Glutamatergic neuron (in vitro differentiated cells): ENCODE data around the gene ABHD11. TPM values are rescaled to one million over a fixed set of nuclear protein-coding genes. Genes with fewer than 3 reads are reported as not detected.

Experiments
- DNase-seq: peaks from one replicate; pipeline ENCODE4 v3.0.0; 2022
- H3K27ac Mint-ChIP-seq: one replicate; pipeline ENCODE4 v1.8.0; 2020; ENCODE audit warnings: mild to moderate bottlenecking, mixed read lengths, inconsistent platforms; ENCODE audit not compliant: unreplicated experiment
- H3K27me3 Mint-ChIP-seq: one replicate; pipeline ENCODE4 v1.8.0; 2020; ENCODE audit warnings: mild to moderate bottlenecking, moderate library complexity, mixed read lengths, inconsistent platforms; ENCODE audit not compliant: unreplicated experiment
- H3K36me3 Mint-ChIP-seq: one replicate; pipeline ENCODE4 v1.8.0; 2020; ENCODE audit warnings: mild to moderate bottlenecking, mixed read lengths, inconsistent platforms; ENCODE audit not compliant: unreplicated experiment
- H3K4me1 Mint-ChIP-seq: one replicate; pipeline ENCODE4 v1.8.0; 2020; ENCODE audit warnings: mild to moderate bottlenecking, low read depth, mixed read lengths, inconsistent platforms; ENCODE audit not compliant: unreplicated experiment
- H3K4me3 Mint-ChIP-seq: one replicate; pipeline ENCODE4 v1.8.0; 2020; ENCODE audit warnings: mild to moderate bottlenecking, mixed read lengths, inconsistent platforms; ENCODE audit not compliant: unreplicated experiment
- H3K9me3 Mint-ChIP-seq: one replicate; pipeline ENCODE4 v1.8.0; 2020; ENCODE audit warnings: mild to moderate bottlenecking, moderate library complexity, mixed read lengths, inconsistent platforms; ENCODE audit not compliant: unreplicated experiment
- CTCF ChIP-seq: fragments of 200-600 bp; sonication (generic); IDR thresholded peaks from one replicate; pipeline ENCODE4 v1.5.0; 2021; ENCODE audit not compliant: partially characterized antibody, unreplicated experiment
- microRNA-seq: library from miRNA; unstranded; fragments of <30 nt; microRNA quantifications from one replicate; pipeline ENCODE4, GENCODE V29; 2020; ENCODE audit not compliant: unreplicated experiment
- total RNA-seq: library from RNA; stranded (reverse); fragmentation: NEBNext Ultra II Directional; extraction: Animal tissue kit (Norgen Biotek cat#: 25700); gene quantifications from one replicate; pipeline ENCODE4 v1.2.1, GENCODE V29; 2021; ENCODE audit not compliant: unreplicated experiment

The ABHD11 gene
- total RNA-seq, 1 donor from 2014 or later: 13.9 TPM

GRCh38 chr7:73698410-73698809 lies 40.2 kb downstream of the ABHD11 start:
- H3K9me3 Mint-ChIP-seq: peaks cover 11% of the 10 kb centered on the region
- peaks cover 14% of the 10 kb centered on the region for H3K4me1 Mint-ChIP-seq
- H3K27me3 Mint-ChIP-seq: peaks cover 6% of the 10 kb centered on the region
- no peak overlapping the region for H3K4me3 Mint-ChIP-seq
- H3K27ac Mint-ChIP-seq: no peak overlapping the region
- no peak for TF ChIP-seq CTCF
- peaks cover 3% of the 10 kb centered on the region for H3K36me3 Mint-ChIP-seq
- DNase-seq: no peak

- peaks cover 2% of the 10 kb centered on the region for H3K27me3 Mint-ChIP-seq
- H3K4me3 Mint-ChIP-seq: no peak overlapping the region
- H3K27ac Mint-ChIP-seq: no peak overlapping the region
- H3K9me3 Mint-ChIP-seq: peaks cover 7% of the 10 kb centered on the region
- DNase-seq: no peak
- peaks cover 3% of the 10 kb centered on the region for H3K36me3 Mint-ChIP-seq
- H3K4me1 Mint-ChIP-seq: peaks cover 9% of the 10 kb centered on the region
- TF ChIP-seq CTCF: no peak
These were observed 42.2 kb downstream of the ABHD11 start for GRCh38 chr7:73696372-73696771.

GRCh38 chr7:73690646-73691045 lies 48.0 kb downstream of the ABHD11 start:
- Mint-ChIP-seq H3K27me3 (peaks cover 5% of the 10 kb centered on the region), H3K4me1 (no peaks in the 10 kb centered on the region), H3K27ac (no peak overlapping the region), H3K4me3 (no peak overlapping the region), H3K9me3 (peaks cover 5% of the 10 kb centered on the region), H3K36me3 (peaks cover 3% of the 10 kb centered on the region)
- no peak for TF ChIP-seq CTCF
- DNase-seq: no peak

GRCh38 chr7:73688288-73688687 lies 50.3 kb downstream of the ABHD11 start:
- no peaks in the 10 kb centered on the region for H3K36me3 Mint-ChIP-seq
- TF ChIP-seq CTCF: no peak
- no peak overlapping the region for H3K4me3 Mint-ChIP-seq
- peaks cover 5% of the 10 kb centered on the region for H3K27me3 Mint-ChIP-seq
- H3K27ac Mint-ChIP-seq: no peak overlapping the region
- no peak for DNase-seq
- peaks cover 8% of the 10 kb centered on the region for H3K9me3 Mint-ChIP-seq
- peaks cover 2% of the 10 kb centered on the region for H3K4me1 Mint-ChIP-seq

Small RNA genes lying within 50 kb of the gene (microRNA-seq; reads per million reads assigned to microRNA genes)
- gene MIR4284: not detected

Other genes starting within 250 kb of the ABHD11 start
- gene BAZ1B, start 216.5 kb downstream of the ABHD11 start, total RNA-seq: 108 TPM
- 34.0 TPM for gene BCL7B, start 181.1 kb downstream of the ABHD11 start, total RNA-seq
- 23.8 TPM for gene TBL2, start 160.2 kb downstream of the ABHD11 start, total RNA-seq
- gene MLXIPL, start 114.3 kb downstream of the ABHD11 start, total RNA-seq: 0.86 TPM
- 17.2 TPM for gene VPS37D, start 71.0 kb downstream of the ABHD11 start, total RNA-seq
- gene DNAJC30, start 55.3 kb downstream of the ABHD11 start, total RNA-seq: 8.4 TPM
- 42.6 TPM for gene BUD23, start 55.2 kb downstream of the ABHD11 start, total RNA-seq
- gene STX1A, start 19.1 kb downstream of the ABHD11 start, total RNA-seq: 119 TPM
- not detected for gene CLDN3, start 31.5 kb upstream of the ABHD11 start, total RNA-seq
- 0.54 TPM for gene CLDN4, start 92.2 kb upstream of the ABHD11 start, total RNA-seq
- 2.9 TPM for gene METTL27, start 103.7 kb upstream of the ABHD11 start, total RNA-seq
- not detected for gene TMEM270, start 122.4 kb upstream of the ABHD11 start, total RNA-seq